ENCODE data around the gene LIPT2.

Gene LIPT2

GRCh38 chr11:74504100-74504691 is 10.7 kb upstream of the LIPT2 start:
- no peak for DNase-seq (ENCODE audit: low read depth, low spot score)

DNA sequence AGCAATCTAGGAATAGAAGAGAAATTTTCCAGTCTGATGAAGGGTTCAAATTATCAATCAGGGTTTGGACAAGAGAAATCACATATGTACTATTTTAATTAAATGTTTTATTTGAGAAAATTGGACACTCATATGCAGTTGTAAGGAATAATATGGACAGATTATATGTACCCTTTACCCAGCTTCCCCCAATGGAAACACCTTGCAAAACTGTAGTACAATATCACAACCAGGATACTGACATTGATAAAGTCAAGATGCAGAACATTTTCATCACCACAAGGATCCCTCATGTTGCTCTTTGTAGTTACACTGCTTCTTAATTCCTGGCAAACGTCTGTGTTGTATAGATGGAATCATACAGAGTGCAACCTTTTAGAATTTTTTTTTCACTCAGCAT is 1.4 kb upstream of the LIPT2 start:
- DNase-seq (ENCODE audit: low read depth, low spot score): no peak

DNA sequence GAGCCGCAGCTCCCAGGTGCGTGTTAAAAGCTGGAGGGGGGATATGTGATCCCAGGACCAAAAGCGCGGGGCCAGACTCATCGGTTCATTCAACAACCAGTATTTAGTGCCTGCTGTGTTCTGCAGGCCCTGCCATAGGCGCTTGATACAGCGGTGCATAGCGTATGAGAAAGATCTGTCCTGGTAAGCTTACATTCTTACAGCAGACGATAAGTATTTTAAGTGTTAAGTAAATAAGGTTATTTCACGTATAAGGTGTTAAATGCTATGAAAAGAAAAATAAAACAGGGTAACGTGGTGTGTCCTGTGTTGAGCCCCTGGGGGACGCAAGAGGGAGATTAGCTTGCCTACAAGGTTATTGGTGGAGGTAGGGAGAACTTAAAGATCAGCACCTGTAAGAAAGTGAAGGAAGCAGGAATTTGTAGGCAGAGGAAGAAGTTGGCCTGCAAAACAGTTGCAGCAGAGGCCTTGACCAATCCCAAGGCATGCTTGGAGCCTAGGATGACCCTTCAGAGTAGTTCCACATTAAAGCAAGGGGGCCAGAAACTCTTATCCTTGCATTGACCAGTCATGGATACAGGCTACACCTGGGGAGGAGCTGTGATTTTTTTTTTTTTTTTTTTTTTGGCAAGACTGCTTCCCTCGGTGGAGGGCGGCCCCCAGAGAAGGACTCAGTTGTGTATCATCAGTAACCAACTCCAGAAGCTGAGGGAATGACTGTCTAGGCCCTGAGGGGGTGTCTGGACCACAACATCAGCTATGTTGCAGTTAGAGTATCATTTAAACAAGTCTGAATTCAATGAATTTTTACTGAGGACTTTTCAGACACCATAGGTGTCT is 487 bp upstream of the LIPT2 start:
- DNase-seq (ENCODE audit: low read depth, low spot score): no peak

- no peak for DNase-seq (ENCODE audit: low read depth, low spot score)
These were observed 1.4 kb downstream of the LIPT2 start for GRCh38 chr11:74492084-74492483.

- DNase-seq (ENCODE audit: low read depth, low spot score): no peak
These were observed 2.6 kb downstream of the LIPT2 start for GRCh38 chr11:74490941-74491340.

- DNase-seq (ENCODE audit: low read depth, low spot score): no peak
These were observed 5.6 kb downstream of the LIPT2 start for GRCh38 chr11:74487875-74488274.

GRCh38 chr11:74485868-74486267 is 7.7 kb downstream of the LIPT2 start:
- no peak for DNase-seq (ENCODE audit: low read depth, low spot score)

GRCh38 chr11:74480688-74481417 is 12.7 kb downstream of the LIPT2 start:
- no peak for DNase-seq (ENCODE audit: low read depth, low spot score)

- no peak for DNase-seq (ENCODE audit: low read depth, low spot score)
These were observed 13.8 kb downstream of the LIPT2 start for GRCh38 chr11:74479732-74480123.

DNA sequence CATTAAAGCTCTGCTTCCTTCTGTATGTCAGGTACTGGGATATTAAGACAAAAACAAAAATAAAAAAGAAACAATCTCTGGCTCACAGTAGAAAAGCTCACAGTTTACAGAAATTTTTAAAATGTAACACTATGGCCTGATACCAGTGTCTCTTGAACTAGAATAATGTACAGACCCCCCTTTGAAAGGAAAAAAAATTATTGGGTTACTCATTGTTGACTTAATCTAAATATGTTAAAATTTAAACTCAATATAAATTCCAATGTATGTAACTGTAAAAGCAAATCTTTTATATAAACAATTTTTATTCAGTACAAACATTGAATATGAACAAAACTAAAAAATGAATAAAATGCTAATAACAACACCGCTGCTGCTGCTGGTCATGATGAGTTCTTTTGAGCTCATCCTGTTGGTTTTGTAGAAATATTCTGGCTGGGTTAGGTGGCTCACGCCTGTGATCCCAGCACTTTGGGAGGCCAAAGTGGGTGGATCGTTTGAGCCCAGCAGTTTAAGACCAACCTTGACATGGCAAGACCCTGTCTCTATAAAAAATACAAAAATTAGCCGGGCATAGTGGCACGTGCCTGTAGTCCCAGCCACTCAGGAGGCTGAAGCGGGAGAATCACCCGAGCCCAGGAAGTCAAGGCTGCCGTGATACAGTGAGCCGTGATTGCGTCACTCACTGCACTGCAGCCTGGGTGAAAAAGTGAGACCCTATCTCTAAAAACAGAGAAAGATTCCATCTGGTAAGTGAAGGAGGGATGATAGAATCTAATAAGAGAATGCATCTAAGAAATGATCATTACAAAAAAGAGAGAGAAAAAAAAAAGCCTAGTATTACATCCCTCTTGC is 14.4 kb downstream of the LIPT2 start:
- DNase-seq (ENCODE audit: low read depth, low spot score): no peak

- no peak for DNase-seq (ENCODE audit: low read depth, low spot score)
These were observed 17.0 kb downstream of the LIPT2 start for GRCh38 chr11:74476536-74476935.

GRCh38 chr11:74474316-74474715 is 19.2 kb downstream of the LIPT2 start:
- DNase-seq (ENCODE audit: low read depth, low spot score): no peak

DNA sequence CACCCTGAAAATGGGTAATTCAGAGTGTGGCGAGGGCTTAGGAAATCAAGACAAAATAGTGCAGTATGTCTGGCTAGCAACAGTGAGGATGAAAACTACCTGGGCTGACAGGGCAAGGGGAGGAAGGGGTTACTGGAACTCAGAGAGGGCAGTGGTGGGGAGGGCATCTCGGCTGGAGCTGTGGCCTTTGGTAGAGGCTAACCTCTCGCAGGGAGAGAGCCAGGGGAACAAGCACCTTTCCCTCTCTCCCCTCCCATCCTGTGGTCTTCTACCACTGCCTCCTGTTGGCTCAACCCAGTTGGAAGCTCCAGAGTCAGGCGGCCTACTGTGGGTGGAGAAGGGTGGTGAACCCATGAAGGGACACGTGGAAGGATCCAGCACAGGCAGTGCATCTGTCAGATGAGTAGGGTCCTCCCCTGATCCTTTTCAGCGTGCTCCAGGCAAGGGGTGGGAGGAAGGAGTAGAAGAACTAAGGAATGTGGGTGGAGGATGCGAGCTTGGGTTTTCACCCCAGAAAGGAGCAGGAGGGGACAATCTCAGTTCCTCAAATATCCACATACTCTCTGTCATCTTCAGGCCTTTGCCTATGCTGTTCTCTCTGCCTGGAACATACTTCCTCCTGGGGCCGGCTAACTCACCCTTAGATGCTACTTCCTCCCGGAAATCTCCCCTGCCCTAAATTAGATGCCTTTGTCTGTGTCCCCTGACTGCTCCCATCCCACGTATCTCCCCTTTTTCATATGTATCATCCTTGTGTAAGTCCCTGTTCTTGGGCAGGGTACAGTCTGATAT is 19.9 kb downstream of the LIPT2 start:
- no peak for DNase-seq (ENCODE audit: low read depth, low spot score)

- DNase-seq (ENCODE audit: low read depth, low spot score): no peak
These were observed 21.7 kb downstream of the LIPT2 start for GRCh38 chr11:74471668-74472429.

GRCh38 chr11:74471037-74471436 is 22.5 kb downstream of the LIPT2 start:
- no peak for DNase-seq (ENCODE audit: low read depth, low spot score)

DNA sequence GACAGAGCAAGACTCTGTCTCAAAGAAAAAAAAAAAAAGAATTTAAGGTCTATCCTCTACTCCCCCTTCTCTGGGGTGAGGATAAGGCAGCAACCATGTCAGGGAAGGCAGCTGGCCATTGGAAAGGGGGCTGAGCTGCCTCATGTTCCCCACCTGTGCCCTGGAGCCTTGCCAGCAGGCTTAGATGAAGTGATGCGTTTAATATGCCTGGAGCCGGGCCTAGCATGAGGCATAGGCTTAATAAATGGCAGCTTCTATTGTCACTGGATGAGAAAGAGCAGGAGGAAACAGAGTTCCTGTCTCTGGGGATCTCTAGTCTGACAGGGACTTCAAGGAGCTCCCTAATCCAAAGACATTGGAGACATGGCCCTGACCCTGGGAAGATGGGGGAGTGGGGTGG is 23.0 kb downstream of the LIPT2 start:
- no peak for DNase-seq (ENCODE audit: low read depth, low spot score)

- no peak for DNase-seq (ENCODE audit: low read depth, low spot score)
These were observed 24.6 kb downstream of the LIPT2 start for GRCh38 chr11:74468936-74469335.

- no peak for DNase-seq (ENCODE audit: low read depth, low spot score)
These were observed 25.0 kb downstream of the LIPT2 start for GRCh38 chr11:74468521-74468920.

- DNase-seq (ENCODE audit: low read depth, low spot score): no peak
These were observed 25.5 kb downstream of the LIPT2 start for GRCh38 chr11:74468058-74468457.
